ENCODE measurements around the gene SH2D4B.

DNA sequence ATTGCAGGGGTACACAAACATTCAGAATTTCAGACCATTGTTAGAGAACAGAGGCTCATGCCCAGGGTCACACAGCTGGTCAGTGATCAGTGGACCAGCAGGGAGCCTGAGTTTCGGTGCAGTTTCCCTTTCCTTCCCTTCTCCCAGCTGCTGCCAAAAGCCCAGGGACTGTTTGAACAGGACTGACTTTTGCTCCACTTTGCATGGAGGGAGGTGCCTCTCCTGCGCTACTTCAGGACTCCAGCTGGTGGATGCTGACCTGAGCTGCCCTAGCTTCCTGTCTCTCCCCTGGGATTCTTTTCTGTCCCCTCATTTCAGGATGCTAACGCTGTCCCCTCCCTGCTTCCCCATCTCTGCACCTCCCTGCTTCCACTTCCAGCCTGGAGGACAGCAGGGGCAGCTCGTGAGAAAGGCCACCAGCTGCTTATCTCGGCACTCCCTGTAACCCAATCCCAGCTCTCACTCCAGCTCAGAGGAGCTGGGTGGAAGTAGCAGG, 14.5 kb downstream of the SH2D4B start:
- TF ChIP-seq NFKBIZ (CRISPR knock-in tag; IDR thresholded peaks at IDR 0.05) (no peak), KMT2A (CRISPR knock-in tag; IDR thresholded peaks at IDR 0.05) (no peak), RFX5 (IDR thresholded peaks at IDR 0.05; ENCODE audit: low read depth, low read length) (no peak), ZNF10 (CRISPR knock-in tag; IDR thresholded peaks at IDR 0.05; ENCODE audit: borderline replicate concordance, low read depth) (no peak), RXRA (CRISPR knock-in tag; IDR thresholded peaks at IDR 0.05) (peak; percentile 68; the same call in 1 of the 2 replicates)
- TF ChIP-seq, protein P1, sequence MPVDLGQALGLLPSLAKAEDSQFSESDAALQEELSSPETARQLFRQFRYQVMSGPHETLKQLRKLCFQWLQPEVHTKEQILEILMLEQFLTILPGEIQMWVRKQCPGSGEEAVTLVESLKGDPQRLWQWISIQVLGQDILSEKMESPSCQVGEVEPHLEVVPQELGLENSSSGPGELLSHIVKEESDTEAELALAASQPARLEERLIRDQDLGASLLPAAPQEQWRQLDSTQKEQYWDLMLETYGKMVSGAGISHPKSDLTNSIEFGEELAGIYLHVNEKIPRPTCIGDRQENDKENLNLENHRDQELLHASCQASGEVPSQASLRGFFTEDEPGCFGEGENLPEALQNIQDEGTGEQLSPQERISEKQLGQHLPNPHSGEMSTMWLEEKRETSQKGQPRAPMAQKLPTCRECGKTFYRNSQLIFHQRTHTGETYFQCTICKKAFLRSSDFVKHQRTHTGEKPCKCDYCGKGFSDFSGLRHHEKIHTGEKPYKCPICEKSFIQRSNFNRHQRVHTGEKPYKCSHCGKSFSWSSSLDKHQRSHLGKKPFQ (CRISPR knock-in tag; IDR thresholded peaks at IDR 0.05; ENCODE audit: insufficient replicate concordance) = no peak
- TF ChIP-seq, protein P2, sequence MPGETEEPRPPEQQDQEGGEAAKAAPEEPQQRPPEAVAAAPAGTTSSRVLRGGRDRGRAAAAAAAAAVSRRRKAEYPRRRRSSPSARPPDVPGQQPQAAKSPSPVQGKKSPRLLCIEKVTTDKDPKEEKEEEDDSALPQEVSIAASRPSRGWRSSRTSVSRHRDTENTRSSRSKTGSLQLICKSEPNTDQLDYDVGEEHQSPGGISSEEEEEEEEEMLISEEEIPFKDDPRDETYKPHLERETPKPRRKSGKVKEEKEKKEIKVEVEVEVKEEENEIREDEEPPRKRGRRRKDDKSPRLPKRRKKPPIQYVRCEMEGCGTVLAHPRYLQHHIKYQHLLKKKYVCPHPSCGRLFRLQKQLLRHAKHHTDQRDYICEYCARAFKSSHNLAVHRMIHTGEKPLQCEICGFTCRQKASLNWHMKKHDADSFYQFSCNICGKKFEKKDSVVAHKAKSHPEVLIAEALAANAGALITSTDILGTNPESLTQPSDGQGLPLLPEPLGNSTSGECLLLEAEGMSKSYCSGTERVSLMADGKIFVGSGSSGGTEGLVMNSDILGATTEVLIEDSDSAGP (CRISPR knock-in tag; IDR thresholded peaks at IDR 0.05; ENCODE audit: borderline replicate concordance) = no peak
- TF ChIP-seq, protein P3, sequence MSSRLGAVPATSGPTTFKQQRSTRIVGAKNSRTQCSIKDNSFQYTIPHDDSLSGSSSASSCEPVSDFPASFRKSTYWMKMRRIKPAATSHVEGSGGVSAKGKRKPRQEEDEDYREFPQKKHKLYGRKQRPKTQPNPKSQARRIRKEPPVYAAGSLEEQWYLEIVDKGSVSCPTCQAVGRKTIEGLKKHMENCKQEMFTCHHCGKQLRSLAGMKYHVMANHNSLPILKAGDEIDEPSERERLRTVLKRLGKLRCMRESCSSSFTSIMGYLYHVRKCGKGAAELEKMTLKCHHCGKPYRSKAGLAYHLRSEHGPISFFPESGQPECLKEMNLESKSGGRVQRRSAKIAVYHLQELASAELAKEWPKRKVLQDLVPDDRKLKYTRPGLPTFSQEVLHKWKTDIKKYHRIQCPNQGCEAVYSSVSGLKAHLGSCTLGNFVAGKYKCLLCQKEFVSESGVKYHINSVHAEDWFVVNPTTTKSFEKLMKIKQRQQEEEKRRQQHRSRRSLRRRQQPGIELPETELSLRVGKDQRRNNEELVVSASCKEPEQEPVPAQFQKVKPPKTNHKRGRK (CRISPR knock-in tag; IDR thresholded peaks at IDR 0.05) = no peak

All from HepG2 (cell line).